GM21619 (cell line): ENCODE results near the gene ERICH3.

Experiments
- ATAC-seq: cut with Tn5 transposase; IDR thresholded peaks from one replicate; pipeline ENCODE4 v1.9.1; 2021; ENCODE audit not compliant: unreplicated experiment

The ERICH3 gene

DNA sequence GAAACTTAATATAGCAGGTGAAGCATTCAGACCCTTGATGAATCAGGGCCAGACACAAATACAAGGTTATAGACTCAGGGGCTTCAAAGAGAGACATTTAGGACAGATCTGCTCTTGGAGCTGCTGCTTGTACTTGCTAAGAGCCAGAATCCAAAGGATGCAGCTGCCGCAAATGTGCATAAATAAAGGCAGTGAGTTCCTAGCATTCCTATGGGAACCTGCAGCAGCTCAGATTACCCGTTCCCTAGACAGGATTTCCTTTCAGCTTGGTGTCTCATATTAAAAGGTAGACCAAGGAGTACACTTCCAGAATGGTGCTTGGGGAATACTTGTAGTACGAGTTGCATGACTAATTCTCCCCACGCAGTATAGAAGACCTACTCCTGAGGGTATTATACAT, 151.4 kb downstream of the ERICH3 start:
- ATAC-seq: no peak
